MM.1S (cell line): ENCODE results near the gene BMPER.

ENCODE experiments used
- DNase-seq: peaks from one replicate; pipeline ENCODE4 v3.0.0-alpha.2; 2015
- H2AFZ ChIP-seq: fragments of 300-600 bp; sonication (generic); 2 replicates; pipeline ENCODE4 v1.6.0; 2016; ENCODE audit warnings: antibody characterized with exemption, low read length
- H3F3A ChIP-seq: fragments of 300-600 bp; sonication (generic); 2 replicates; pipeline ENCODE4 v1.6.1; 2016; ENCODE audit warnings: mild to moderate bottlenecking, antibody characterized with exemption, low read length, moderate library complexity, mixed read lengths; ENCODE audit not compliant: insufficient read depth
- H3K27ac ChIP-seq: fragments of 300-600 bp; sonication (generic); 2 replicates; pipeline ENCODE4 v1.5.1; 2016; ENCODE audit warnings: mild to moderate bottlenecking, low read length
- H3K27me3 ChIP-seq: fragments of 300-600 bp; sonication (generic); replicated peaks from 2 replicates; pipeline ENCODE4 v1.6.0; 2016; ENCODE audit warnings: low read length; ENCODE audit not compliant: insufficient read depth
- H3K36me3 ChIP-seq: fragments of 300-600 bp; sonication (generic); replicated peaks from 2 replicates; pipeline ENCODE4 v1.6.1; 2016; ENCODE audit warnings: mild to moderate bottlenecking, low read length, mixed read lengths; ENCODE audit not compliant: insufficient read depth
- H3K4me1 ChIP-seq: fragments of 300-600 bp; sonication (generic); 2 replicates; pipeline ENCODE4 v1.6.1; 2016; ENCODE audit warnings: low read length, mixed read lengths
- H3K4me2 ChIP-seq: fragments of 300-600 bp; sonication (generic); 2 replicates; pipeline ENCODE4 v1.6.0; 2016; ENCODE audit warnings: low read depth, low read length
- H3K4me3 ChIP-seq: fragments of 300-600 bp; sonication (generic); 2 replicates; pipeline ENCODE4 v1.5.1; 2016; ENCODE audit warnings: low read length, mixed read lengths
- H3K79me2 ChIP-seq: fragments of 300-600 bp; sonication (generic); 2 replicates; pipeline ENCODE4 v1.6.1; 2016; ENCODE audit warnings: mixed run types, low read length, mixed read lengths
- H3K9ac ChIP-seq: fragments of 300-600 bp; sonication (generic); 2 replicates; pipeline ENCODE4 v1.6.1; 2016; ENCODE audit warnings: low read length, mixed read lengths
- H3K9me2 ChIP-seq: fragments of 300-600 bp; sonication (generic); replicated peaks from 2 replicates; pipeline ENCODE4 v1.6.1; 2016; ENCODE audit warnings: mild to moderate bottlenecking, low read length, mixed read lengths; ENCODE audit not compliant: insufficient read depth
- H3K9me3 ChIP-seq: fragments of 300-600 bp; sonication (generic); replicated peaks from 2 replicates; pipeline ENCODE4 v1.6.1; 2016; ENCODE audit warnings: mild to moderate bottlenecking, low read length, mixed read lengths; ENCODE audit not compliant: insufficient read depth
- H4K20me1 ChIP-seq: fragments of 300-600 bp; sonication (generic); 2 replicates; pipeline ENCODE4 v1.6.1; 2016; ENCODE audit warnings: mild to moderate bottlenecking, low read length, moderate library complexity, mixed read lengths; ENCODE audit not compliant: insufficient read depth
- CTCF ChIP-seq: fragments of 300-600 bp; sonication (generic); IDR thresholded peaks from 2 replicates; pipeline ENCODE4 v1.5.1; 2016; ENCODE audit warnings: antibody characterized with exemption, low read length, mixed read lengths
- EZH2 ChIP-seq: fragments of 300-600 bp; sonication (generic); optimal IDR thresholded peaks from 2 replicates; pipeline ENCODE3; 2017; ENCODE audit warnings: low read depth, mild to moderate bottlenecking, antibody characterized with exemption, low read length, mixed read lengths
- EZH2phosphoT487 ChIP-seq: fragments of 300-600 bp; sonication (generic); IDR thresholded peaks from 2 replicates; pipeline ENCODE4 v1.6.1; 2018; ENCODE audit warnings: antibody characterized with exemption, low read length

The BMPER gene

GRCh38 chr7:33981226-33981625, 75.9 kb downstream of the BMPER start:
- no peaks in the 10 kb centered on the region for H3K79me2 ChIP-seq
- no peak overlapping the region for H2AFZ ChIP-seq
- H3F3A ChIP-seq: no peaks in the 10 kb centered on the region
- no peak overlapping the region for H3K4me3 ChIP-seq
- H3K36me3 ChIP-seq: no peaks in the 10 kb centered on the region
- no peaks in the 10 kb centered on the region for H4K20me1 ChIP-seq
- H3K27ac ChIP-seq: no peak overlapping the region
- H3K27me3 ChIP-seq: no peaks in the 10 kb centered on the region
- no peaks in the 10 kb centered on the region for H3K9me2 ChIP-seq
- no peak overlapping the region for H3K9ac ChIP-seq
- no peaks in the 10 kb centered on the region for H3K4me1 ChIP-seq
- no peaks in the 10 kb centered on the region for H3K9me3 ChIP-seq
- DNase-seq: no peak
- no peak overlapping the region for H3K4me2 ChIP-seq
- TF ChIP-seq EZH2 (no peak), EZH2phosphoT487 (no peak), CTCF (no peak)

- Histone ChIP-seq H3K9ac (no peak overlapping the region), H3K4me2 (no peak overlapping the region), H3K27me3 (no peaks in the 10 kb centered on the region), H3K4me1 (no peaks in the 10 kb centered on the region), H3K36me3 (no peaks in the 10 kb centered on the region), H3K27ac (no peak overlapping the region), H3K4me3 (no peak overlapping the region), H3K79me2 (no peaks in the 10 kb centered on the region), H4K20me1 (no peaks in the 10 kb centered on the region), H3F3A (no peaks in the 10 kb centered on the region), H2AFZ (no peak overlapping the region), H3K9me3 (no peaks in the 10 kb centered on the region), H3K9me2 (no peaks in the 10 kb centered on the region)
- no peak for TF ChIP-seq EZH2
- TF ChIP-seq EZH2phosphoT487: no peak
- no peak for TF ChIP-seq CTCF
- no peak for DNase-seq
Measured at GRCh38 chr7:33981671-33982424, 76.5 kb downstream of the BMPER start.

GRCh38 chr7:33982425-33982786, 77.1 kb downstream of the BMPER start:
- no peak overlapping the region for H2AFZ ChIP-seq
- no peak overlapping the region for H3K4me3 ChIP-seq
- TF ChIP-seq EZH2phosphoT487 (no peak), EZH2 (no peak), CTCF (no peak)
- H3K9me2 ChIP-seq: no peaks in the 10 kb centered on the region
- no peaks in the 10 kb centered on the region for H3F3A ChIP-seq
- DNase-seq: no peak
- H3K4me2 ChIP-seq: no peak overlapping the region
- no peaks in the 10 kb centered on the region for H4K20me1 ChIP-seq
- H3K36me3 ChIP-seq: no peaks in the 10 kb centered on the region
- H3K4me1 ChIP-seq: no peaks in the 10 kb centered on the region
- no peaks in the 10 kb centered on the region for H3K79me2 ChIP-seq
- no peaks in the 10 kb centered on the region for H3K27me3 ChIP-seq
- no peaks in the 10 kb centered on the region for H3K9me3 ChIP-seq
- H3K27ac ChIP-seq: no peak overlapping the region
- H3K9ac ChIP-seq: no peak overlapping the region
